ENCODE measurements around the gene DAP3.
"Not testable (repeated sequence)": the region's sequence is repeated elsewhere in the genome, so short reads cannot be mapped to it uniquely, and the experiment has no call there.

The DAP3 gene

GRCh38 chr1:155652951-155653350 lies 35.9 kb upstream of the DAP3 start:
- Histone ChIP-seq H3K36me3 (ENCODE audit: control insufficient read depth, insufficient read depth, low read length) (no peaks in the 10 kb centered on the region), H3K9ac (ENCODE audit: low read length) (no peak overlapping the region), H3K4me3 (ENCODE audit: low read length) (no peak overlapping the region), H3K4me1 (ENCODE audit: control insufficient read depth, insufficient read depth, low read length) (peaks cover 4% of the 10 kb centered on the region), H3K27me3 (ENCODE audit: control insufficient read depth, insufficient read depth, low read length) (no peaks in the 10 kb centered on the region), H3K27ac (ENCODE audit: low read depth, low read length) (no peak overlapping the region)

GRCh38 chr1:155657463-155657862 lies 31.4 kb upstream of the DAP3 start:
- no peak overlapping the region for H3K27ac ChIP-seq (ENCODE audit: low read depth, low read length)
- H3K4me1 ChIP-seq (ENCODE audit: control insufficient read depth, insufficient read depth, low read length): no peaks in the 10 kb centered on the region
- no peak overlapping the region for H3K4me3 ChIP-seq (ENCODE audit: low read length)
- peaks cover 17% of the 10 kb centered on the region for H3K36me3 ChIP-seq (ENCODE audit: control insufficient read depth, insufficient read depth, low read length)
- H3K9ac ChIP-seq (ENCODE audit: low read length): no peak overlapping the region
- H3K27me3 ChIP-seq (ENCODE audit: control insufficient read depth, insufficient read depth, low read length): no peaks in the 10 kb centered on the region

DNA sequence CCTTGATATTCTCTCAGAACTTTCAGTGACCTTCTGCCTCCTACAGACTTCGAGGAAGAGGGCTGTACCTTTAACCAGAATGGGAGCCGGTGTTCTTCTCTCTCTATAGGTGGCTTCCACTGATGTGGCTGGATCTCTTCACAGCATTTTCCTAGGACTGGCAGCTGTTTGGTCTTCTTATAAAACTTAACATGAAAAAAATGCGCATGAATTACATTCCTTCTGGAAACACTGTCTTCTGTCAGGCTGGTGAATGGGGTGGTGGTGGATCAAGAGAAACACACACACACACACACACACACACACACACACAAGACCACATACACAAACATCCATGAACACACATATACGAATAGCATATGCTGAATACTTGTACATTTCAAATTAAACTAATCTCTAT lies 27.7 kb upstream of the DAP3 start:
- not testable (repeated sequence) for H3K27me3 ChIP-seq (ENCODE audit: control insufficient read depth, insufficient read depth, low read length); H3K27ac ChIP-seq (ENCODE audit: low read depth, low read length); H3K4me1 ChIP-seq (ENCODE audit: control insufficient read depth, insufficient read depth, low read length); H3K4me3 ChIP-seq (ENCODE audit: low read length); H3K9ac ChIP-seq (ENCODE audit: low read length)
- peaks cover 31% of the 10 kb centered on the region for H3K36me3 ChIP-seq (ENCODE audit: control insufficient read depth, insufficient read depth, low read length)

DNA sequence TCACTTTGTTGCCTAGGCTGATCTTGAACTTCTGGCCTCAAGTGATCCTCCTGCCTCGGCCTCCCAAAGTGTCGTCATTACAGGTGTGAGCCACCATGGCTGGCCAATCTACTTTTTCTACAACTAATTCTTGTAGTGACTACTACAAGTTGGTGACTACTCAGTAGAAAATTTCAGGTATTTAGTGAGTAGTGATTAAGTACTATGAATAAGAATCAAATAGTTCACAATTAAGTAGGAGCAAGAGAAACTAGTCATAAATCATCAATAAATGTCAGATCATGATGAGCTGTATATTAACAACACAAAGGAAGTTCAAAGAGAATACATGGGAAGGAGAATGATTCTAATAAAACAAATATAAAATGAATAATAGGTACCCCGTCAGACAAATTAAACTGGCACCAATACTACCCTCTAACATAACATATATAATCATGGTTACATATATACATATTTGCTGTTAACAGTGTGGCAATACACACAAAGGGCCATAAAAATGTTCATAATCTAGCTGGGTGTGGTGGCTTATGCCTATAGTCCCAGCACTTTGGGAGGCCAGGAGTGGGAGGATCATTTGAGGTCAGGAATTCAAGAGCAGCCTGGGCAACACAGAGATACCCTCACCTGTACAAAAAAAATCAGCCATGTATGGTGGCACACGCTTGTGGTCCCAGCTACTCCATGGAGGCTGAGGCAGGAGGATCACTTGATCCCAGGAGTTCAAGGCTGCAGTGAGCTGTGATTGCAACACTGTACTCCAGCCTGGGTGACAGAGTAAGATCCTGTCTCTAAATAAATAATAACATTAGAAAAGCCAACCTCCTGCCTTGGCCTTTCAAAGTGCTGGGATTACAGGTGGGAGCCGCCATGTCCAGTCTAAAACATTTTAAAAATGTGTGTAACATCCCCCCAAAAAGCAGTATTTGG lies 19.4 kb upstream of the DAP3 start:
- Histone ChIP-seq H3K27ac (ENCODE audit: low read depth, low read length) (no peak overlapping the region), H3K36me3 (ENCODE audit: control insufficient read depth, insufficient read depth, low read length) (peaks cover 45% of the 10 kb centered on the region), H3K4me3 (ENCODE audit: low read length) (no peak overlapping the region)

DNA sequence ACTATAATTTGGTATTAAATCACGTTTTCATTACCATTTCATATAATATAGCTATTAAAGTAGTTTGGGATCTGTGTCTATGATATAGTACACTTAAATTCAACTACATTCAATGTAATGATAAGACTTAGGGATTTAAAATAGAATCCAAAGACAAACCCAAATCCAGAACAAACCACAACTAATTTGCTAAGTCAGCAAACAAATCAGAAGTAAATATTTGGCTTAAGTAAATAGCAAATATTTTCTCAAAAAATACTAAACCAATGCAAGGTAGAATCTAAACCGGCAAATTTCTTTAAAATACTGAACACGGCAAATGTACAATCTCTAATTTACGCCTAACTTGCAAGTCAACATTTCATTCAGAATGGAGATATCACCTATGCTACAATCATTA lies 17.1 kb upstream of the DAP3 start:
- no peaks in the 10 kb centered on the region for H3K27me3 ChIP-seq (ENCODE audit: control insufficient read depth, insufficient read depth, low read length)
- no peaks in the 10 kb centered on the region for H3K4me1 ChIP-seq (ENCODE audit: control insufficient read depth, insufficient read depth, low read length)
- no peak overlapping the region for H3K4me3 ChIP-seq (ENCODE audit: low read length)
- no peak overlapping the region for H3K27ac ChIP-seq (ENCODE audit: low read depth, low read length)
- H3K9ac ChIP-seq (ENCODE audit: low read length): no peak overlapping the region
- peaks cover 44% of the 10 kb centered on the region for H3K36me3 ChIP-seq (ENCODE audit: control insufficient read depth, insufficient read depth, low read length)

More for the DNA sequence above, 19.4 kb upstream of the DAP3 start:
- H3K4me1 ChIP-seq (ENCODE audit: control insufficient read depth, insufficient read depth, low read length): no peaks in the 10 kb centered on the region
- H3K27me3 ChIP-seq (ENCODE audit: control insufficient read depth, insufficient read depth, low read length): no peaks in the 10 kb centered on the region
- H3K9ac ChIP-seq (ENCODE audit: low read length): no peak overlapping the region

DNA sequence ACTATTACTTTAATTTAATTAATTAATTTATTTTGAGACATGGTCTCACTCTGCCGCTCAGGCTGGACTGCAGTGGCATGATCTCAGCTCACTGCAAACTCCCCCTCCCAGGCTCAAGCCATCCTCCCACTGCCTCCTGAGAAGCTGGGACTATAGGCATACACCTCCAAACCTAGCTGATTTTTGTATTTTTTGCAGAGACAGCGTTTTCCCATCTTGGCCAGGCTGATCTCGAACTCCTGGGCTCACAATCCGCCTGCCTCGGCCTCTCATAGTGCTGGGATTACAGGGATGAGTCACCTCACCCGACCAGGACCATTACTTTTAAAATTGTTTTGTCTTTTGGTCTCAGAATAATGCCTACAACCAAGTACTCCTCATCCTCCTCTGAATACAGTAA lies 15.9 kb upstream of the DAP3 start:
- H3K9ac ChIP-seq (ENCODE audit: low read length): no peak overlapping the region
- H3K27me3 ChIP-seq (ENCODE audit: control insufficient read depth, insufficient read depth, low read length): no peaks in the 10 kb centered on the region
- H3K4me1 ChIP-seq (ENCODE audit: control insufficient read depth, insufficient read depth, low read length): no peaks in the 10 kb centered on the region
- peaks cover 43% of the 10 kb centered on the region for H3K36me3 ChIP-seq (ENCODE audit: control insufficient read depth, insufficient read depth, low read length)
- no peak overlapping the region for H3K4me3 ChIP-seq (ENCODE audit: low read length)
- H3K27ac ChIP-seq (ENCODE audit: low read depth, low read length): no peak overlapping the region

DNA sequence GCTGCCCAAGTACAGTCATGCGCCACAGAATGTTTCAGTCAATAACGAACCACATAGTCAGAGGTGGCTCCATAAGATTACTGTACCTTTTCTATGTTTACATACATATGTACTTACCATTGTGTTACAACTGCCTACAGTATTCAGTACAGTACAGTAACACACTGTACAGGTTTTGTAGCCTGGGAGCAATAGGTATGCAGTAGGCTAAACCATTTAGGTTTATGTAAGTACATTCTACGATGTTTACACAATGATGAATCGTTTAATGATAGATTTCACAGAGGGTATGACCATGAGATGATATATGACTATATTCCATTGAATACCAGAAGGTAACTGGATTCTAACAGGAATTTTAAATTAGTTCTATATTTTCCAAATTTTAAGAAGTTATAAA lies 10.9 kb upstream of the DAP3 start:
- Histone ChIP-seq H3K9ac (ENCODE audit: low read length) (no peak overlapping the region), H3K4me1 (ENCODE audit: control insufficient read depth, insufficient read depth, low read length) (no peaks in the 10 kb centered on the region), H3K36me3 (ENCODE audit: control insufficient read depth, insufficient read depth, low read length) (peaks cover 30% of the 10 kb centered on the region), H3K27me3 (ENCODE audit: control insufficient read depth, insufficient read depth, low read length) (no peaks in the 10 kb centered on the region), H3K27ac (ENCODE audit: low read depth, low read length) (no peak overlapping the region), H3K4me3 (ENCODE audit: low read length) (no peak overlapping the region)

DNA sequence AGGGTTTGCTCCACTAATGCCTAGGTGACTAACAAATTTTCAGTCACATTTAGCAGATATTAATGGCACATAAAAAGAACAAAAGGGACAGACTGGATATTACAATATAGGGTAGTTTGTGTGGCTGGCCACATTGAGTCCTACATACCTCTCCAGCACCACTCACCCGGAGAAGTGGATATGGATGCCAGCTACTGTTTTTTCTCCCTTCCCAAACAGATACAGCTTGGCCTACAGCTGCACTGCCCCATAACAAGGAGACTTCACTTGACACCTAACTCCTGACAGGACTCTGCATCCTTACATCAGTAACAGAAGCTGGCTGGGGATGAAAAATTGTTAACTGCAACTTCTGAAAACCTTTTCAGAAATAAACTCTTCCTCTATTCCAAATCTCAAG lies 9.9 kb upstream of the DAP3 start:
- not testable (repeated sequence) for H3K27ac ChIP-seq (ENCODE audit: low read depth, low read length); H3K4me3 ChIP-seq (ENCODE audit: low read length); H3K27me3 ChIP-seq (ENCODE audit: control insufficient read depth, insufficient read depth, low read length); H3K4me1 ChIP-seq (ENCODE audit: control insufficient read depth, insufficient read depth, low read length); H3K9ac ChIP-seq (ENCODE audit: low read length)
- H3K36me3 ChIP-seq (ENCODE audit: control insufficient read depth, insufficient read depth, low read length): peaks cover 28% of the 10 kb centered on the region

- no peaks in the 10 kb centered on the region for H3K4me1 ChIP-seq (ENCODE audit: control insufficient read depth, insufficient read depth, low read length)
- H3K4me3 ChIP-seq (ENCODE audit: low read length): no peak overlapping the region
- no peak overlapping the region for H3K27ac ChIP-seq (ENCODE audit: low read depth, low read length)
- peaks cover 25% of the 10 kb centered on the region for H3K36me3 ChIP-seq (ENCODE audit: control insufficient read depth, insufficient read depth, low read length)
- no peak overlapping the region for H3K9ac ChIP-seq (ENCODE audit: low read length)
- no peaks in the 10 kb centered on the region for H3K27me3 ChIP-seq (ENCODE audit: control insufficient read depth, insufficient read depth, low read length)
These were observed 8.4 kb upstream of the DAP3 start for GRCh38 chr1:155680531-155680930.

DNA sequence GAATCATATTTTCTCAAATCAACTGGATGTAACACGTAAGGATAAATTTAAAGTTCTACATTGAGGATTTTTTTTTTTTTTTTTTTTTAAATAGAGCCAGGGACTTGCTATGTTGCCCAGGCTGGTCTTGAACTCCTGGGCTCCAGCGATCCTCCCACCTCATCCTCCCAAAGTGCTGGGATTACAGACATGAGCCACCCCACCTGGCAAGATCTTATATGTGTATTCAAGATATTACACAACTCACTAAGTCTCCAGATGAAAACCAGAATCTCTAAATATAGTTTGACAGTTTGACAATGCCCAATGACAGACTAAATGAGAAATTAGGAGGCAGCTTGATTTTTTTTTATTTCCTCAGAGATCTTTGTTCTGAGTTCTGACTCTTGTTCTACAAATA lies 7.1 kb upstream of the DAP3 start:
- H3K27ac ChIP-seq (ENCODE audit: low read depth, low read length): no peak overlapping the region
- no peak overlapping the region for H3K9ac ChIP-seq (ENCODE audit: low read length)
- peaks cover 15% of the 10 kb centered on the region for H3K36me3 ChIP-seq (ENCODE audit: control insufficient read depth, insufficient read depth, low read length)
- H3K4me3 ChIP-seq (ENCODE audit: low read length): no peak overlapping the region
- H3K4me1 ChIP-seq (ENCODE audit: control insufficient read depth, insufficient read depth, low read length): peaks cover 3% of the 10 kb centered on the region
- no peaks in the 10 kb centered on the region for H3K27me3 ChIP-seq (ENCODE audit: control insufficient read depth, insufficient read depth, low read length)

- peak overlapping the region; percentile 99 for H3K9ac ChIP-seq (ENCODE audit: low read length)
These were observed 1.1 kb upstream of the DAP3 start for GRCh38 chr1:155687705-155688323.

DNA sequence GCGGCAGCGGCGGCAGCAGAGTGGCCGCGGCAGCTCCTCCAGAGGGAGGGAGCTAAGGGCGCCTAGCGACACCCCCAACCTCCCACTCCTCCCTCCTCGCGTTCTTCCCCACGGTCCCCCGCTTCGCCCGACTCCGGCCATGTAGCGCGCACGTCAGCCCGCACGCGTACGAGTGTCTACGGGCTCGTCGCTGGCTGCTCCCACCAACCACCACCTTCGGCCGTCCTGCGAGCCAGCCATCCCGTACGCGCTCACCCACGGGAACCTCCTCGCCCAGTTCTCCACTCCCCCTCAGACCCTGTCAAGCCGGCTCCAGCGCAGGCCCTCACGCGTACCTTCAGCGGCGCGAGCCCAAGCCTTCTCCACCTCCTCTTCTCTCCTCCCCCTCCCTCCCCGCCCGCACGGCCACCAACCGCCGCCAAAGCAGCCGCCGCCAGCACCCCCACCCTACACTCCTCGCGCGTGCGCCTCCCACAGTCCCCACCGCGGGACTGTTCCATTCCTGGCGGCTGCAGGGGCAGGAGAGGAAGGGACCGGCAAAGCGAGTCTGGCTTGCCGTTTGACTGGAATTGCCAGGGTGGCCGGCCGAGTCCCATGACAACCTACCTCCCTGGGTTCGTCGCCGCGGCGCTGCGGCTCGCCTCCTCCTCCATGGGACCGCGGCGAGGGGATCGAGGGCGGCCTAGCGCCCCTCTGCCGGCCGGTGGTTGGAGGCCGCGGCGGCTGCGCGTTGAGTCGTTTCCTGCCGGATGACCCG lies 389 bp upstream of the DAP3 start, which contains the start of gene YY1AP1:
Gene YY1AP1, minus strand, starts transcription at position 451 of the 757 bp plus-strand sequence. CDS start 8,338 bp downstream, outside the sequence.
- Histone ChIP-seq H3K9ac (ENCODE audit: low read length) (peak within 1 kb of the TSS; percentile 99), H3K36me3 (ENCODE audit: control insufficient read depth, insufficient read depth, low read length) (peaks cover 2% of the 10 kb centered on the region), H3K27me3 (ENCODE audit: control insufficient read depth, insufficient read depth, low read length) (no peaks in the 10 kb centered on the region), H3K27ac (ENCODE audit: low read depth, low read length) (peak within 1 kb of the TSS; percentile 96), H3K4me3 (ENCODE audit: low read length) (peak within 1 kb of the TSS; percentile 99), H3K4me1 (ENCODE audit: control insufficient read depth, insufficient read depth, low read length) (peaks cover 3% of the 10 kb centered on the region)

More at GRCh38 chr1:155687705-155688323, 1.1 kb upstream of the DAP3 start:
- H3K4me1 ChIP-seq (ENCODE audit: control insufficient read depth, insufficient read depth, low read length); H3K27me3 ChIP-seq (ENCODE audit: control insufficient read depth, insufficient read depth, low read length); H3K36me3 ChIP-seq (ENCODE audit: control insufficient read depth, insufficient read depth, low read length): not testable (repeated sequence)
- Histone ChIP-seq H3K4me3 (ENCODE audit: low read length) (peak overlapping the region; percentile 99), H3K27ac (ENCODE audit: low read depth, low read length) (peak overlapping the region; percentile 96)
